GM19239 (cell line): ENCODE data around the gene C1QL3.

ENCODE experiments used
- DNase-seq: peaks from one replicate; pipeline ENCODE4 v3.0.0; 2011; ENCODE audit warnings: low spot score; ENCODE audit not compliant: insufficient read length
- FAIRE-seq: peaks from 2 replicates; lab custom pipeline; 2011; peaks lifted over from hg19 to GRCh38; lab: Jason Lieb, UNC

The C1QL3 gene

GRCh38 chr10:16521311-16522016, at the start of gene C1QL3:
TSS of gene C1QL3 (minus strand) at chr10:16521879. CDS start at chr10:16521065, 814 bp downstream.
- DNase-seq (peak; percentile 25), FAIRE-seq (no peak)

- FAIRE-seq: peak; percentile 96
- peak; percentile 22 for DNase-seq
Observed at GRCh38 chr10:16570731-16571130, 49.1 kb upstream of the C1QL3 start.

DNA sequence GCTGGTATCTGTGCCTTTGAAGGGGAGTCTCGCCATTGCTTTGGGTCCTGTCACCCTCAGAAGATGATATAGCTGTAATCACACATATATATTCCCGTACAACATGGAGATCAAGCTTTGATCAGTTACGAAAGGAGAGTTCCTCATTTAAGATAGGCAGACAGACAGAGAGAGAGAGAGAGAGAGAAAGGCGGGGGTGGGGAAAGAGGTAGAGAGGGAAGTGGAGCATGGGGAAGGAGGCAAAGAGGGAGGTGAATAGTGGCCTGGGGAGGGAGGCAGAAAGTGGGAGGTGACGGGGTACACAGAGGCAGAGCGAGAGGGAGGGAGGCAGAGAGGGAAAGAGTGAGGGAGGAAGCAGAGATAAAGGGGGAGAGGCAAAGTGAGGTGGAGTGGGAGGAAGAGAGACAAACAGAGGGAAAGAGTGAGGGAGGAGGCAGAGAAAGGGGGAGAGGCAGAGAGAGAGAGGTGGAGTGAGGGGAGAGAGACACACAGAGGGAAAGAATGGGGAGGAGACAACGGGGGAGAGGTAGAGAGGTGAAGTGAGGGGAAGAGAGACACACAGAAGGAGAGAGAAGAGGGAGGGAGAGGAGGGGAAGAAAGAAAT, 44.6 kb upstream of the C1QL3 start:
- FAIRE-seq (no peak), DNase-seq (no peak)

DNA sequence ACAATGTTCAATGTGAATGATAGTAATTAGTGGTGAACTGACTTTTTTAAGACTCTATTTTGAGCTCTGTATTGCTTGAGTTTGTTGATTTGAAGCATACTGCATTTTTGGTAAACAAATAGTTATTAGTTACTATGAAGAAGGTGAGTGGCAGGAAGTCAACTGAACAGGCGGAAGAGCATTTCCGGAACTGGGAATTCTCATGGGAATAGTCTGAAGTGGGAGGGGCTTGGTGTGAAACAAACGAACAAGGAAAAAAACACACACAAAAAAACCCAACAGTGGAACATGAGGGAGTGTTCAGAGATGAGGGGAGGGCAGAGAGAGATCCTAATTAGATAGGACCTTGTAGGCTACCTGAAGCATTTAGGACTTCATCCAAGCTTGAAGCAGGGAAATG, 43.9 kb upstream of the C1QL3 start:
- no peak for FAIRE-seq

GRCh38 chr10:16562891-16563290, 41.2 kb upstream of the C1QL3 start:
- DNase-seq (no peak), FAIRE-seq (no peak)

More for the DNA sequence above, 43.9 kb upstream of the C1QL3 start:
- no peak for DNase-seq

- FAIRE-seq (no peak), DNase-seq (no peak)
Observed at GRCh38 chr10:16559236-16559773, 37.6 kb upstream of the C1QL3 start.

GRCh38 chr10:16547973-16548372, 26.3 kb upstream of the C1QL3 start:
- FAIRE-seq (no peak), DNase-seq (no peak)

GRCh38 chr10:16545116-16545736, 23.5 kb upstream of the C1QL3 start:
- peak; percentile 34 for DNase-seq
- peak; percentile 91 for FAIRE-seq

DNA sequence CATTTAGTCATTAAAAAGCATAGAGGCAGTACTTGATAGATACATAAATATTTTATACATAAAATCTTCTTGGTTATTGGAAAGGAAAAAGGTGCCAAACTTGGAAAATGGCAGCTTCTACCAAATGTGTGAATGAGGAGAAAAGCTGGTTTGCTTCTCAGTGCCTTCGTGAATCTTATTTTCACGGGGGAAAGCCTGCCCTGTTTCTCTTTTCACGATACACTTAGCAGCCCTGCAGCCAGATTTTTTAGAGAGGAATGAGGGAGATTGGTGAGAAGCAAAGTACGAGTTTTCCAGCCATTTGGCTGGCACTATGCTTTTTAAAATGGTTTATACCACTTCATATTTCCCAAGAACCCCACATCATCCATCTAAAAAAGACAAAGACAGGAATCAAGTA, 22.9 kb upstream of the C1QL3 start:
- FAIRE-seq: no peak
- DNase-seq: no peak

GRCh38 chr10:16544099-16544498, 22.4 kb upstream of the C1QL3 start:
- DNase-seq: no peak
- no peak for FAIRE-seq

GRCh38 chr10:16536155-16536554, 14.5 kb upstream of the C1QL3 start:
- DNase-seq: no peak
- FAIRE-seq: no peak

DNA sequence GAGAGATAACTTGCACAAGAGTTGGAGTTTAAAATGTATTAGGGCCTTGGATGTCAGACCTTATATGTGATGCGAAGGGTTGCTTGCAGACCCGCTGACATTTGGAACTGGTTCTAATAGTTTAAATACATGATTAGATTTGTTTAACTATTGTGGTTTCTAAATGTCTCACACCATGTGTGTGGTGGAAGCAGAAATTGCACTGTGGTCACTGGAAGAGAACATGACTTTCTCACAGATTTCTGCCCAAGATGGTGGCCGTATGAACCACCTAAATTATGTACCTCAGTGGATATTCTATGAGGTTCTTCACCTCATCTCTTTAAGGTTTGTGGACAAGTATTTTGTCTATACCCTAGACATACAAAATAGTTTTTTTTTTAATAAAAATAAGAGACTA, 8.2 kb upstream of the C1QL3 start:
- DNase-seq (no peak), FAIRE-seq (no peak)

GRCh38 chr10:16527452-16527851, 5.8 kb upstream of the C1QL3 start:
- no peak for FAIRE-seq
- no peak for DNase-seq

- DNase-seq (peak; percentile 59), FAIRE-seq (no peak)
Observed at GRCh38 chr10:16520900-16521299, 779 bp downstream of the C1QL3 start.

GRCh38 chr10:16519908-16520861, 1.5 kb downstream of the C1QL3 start:
- DNase-seq (peak; percentile 25), FAIRE-seq (no peak)

GRCh38 chr10:16519250-16519907, 2.3 kb downstream of the C1QL3 start:
- DNase-seq: peak; percentile 32
- FAIRE-seq: no peak

DNA sequence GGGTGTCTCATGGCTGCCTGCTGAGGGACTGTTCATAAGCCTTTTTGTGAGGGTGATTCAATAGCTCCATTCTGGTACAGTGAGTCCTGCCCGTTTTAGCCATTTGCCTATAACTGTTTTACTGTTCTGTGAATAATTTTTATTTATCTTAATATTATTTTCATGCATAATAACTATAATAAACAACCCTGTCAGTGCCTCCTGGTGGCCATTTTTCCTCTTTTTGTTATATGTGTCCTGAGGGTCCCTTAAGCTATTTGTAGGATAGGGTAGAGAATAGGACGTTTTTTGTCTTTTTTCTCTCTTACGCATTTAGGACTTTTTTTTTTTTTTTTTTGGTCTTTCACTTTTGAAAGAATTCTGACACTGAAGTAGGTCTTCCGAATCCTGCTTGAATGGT, 2.9 kb downstream of the C1QL3 start:
- DNase-seq: no peak
- no peak for FAIRE-seq

GRCh38 chr10:16510843-16511242, 10.8 kb downstream of the C1QL3 start:
- DNase-seq (no peak), FAIRE-seq (peak; percentile 65)

DNA sequence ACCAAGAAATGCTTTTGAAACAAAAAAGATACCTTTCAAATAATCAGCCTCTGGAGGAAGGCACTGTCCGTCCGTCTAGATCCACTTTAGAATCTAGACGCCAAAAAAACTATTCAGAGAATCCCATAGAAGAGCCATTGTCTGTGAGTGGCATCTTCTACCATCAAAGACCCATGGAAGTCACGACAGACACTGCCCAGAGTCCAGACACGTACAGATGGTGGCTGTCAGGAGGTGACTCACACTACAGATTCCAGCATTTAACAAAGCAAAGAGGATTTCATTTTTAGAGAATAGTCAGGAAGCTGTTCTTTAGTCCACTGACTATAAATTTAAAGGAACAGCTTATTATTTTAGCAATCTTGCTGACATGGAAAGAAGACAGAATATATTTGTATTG, 11.7 kb downstream of the C1QL3 start:
- no peak for FAIRE-seq
- DNase-seq: no peak

DNA sequence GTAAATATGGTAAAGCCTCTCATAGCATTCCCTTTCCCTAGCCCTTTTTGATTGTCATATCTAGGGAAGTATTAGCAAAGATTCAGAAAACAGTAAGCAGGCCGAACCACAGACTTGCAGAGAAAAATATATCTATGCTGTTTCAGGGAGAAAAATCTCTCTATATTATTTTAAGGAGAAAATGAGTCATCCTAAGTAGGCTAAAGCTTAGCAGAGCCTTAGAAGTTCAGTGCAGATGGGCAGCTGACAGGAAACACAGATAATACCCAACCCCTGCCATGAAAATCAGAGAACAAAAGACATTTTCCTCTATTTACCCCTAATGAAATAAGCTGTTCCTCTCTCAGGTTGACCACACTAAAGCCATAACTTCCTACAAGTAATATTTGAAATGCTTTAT, 16.5 kb downstream of the C1QL3 start:
- DNase-seq: no peak
- FAIRE-seq: no peak
